Lower leg skin (tissue), 3 donors: ENCODE measurements around the gene FOXR1.

ENCODE experiments used
- CTCF ChIP-seq, 3 donors: fragments of 450-650 bp; IDR thresholded peaks; one replicate each; pipeline ENCODE4 v1.5.1; 2016; ENCODE audit warnings: antibody characterized with exemption in 3 of 3, mild to moderate bottlenecking in 3 of 3, moderate library complexity in 2 of 3
- POLR2A ChIP-seq, 2 donors: fragments of 450-650 bp; IDR thresholded peaks; one replicate each; pipeline ENCODE4 v1.6.1; 2016 to 2017; ENCODE audit warnings: antibody characterized with exemption in 2 of 2, mild to moderate bottlenecking in 1 of 2, moderate library complexity in 1 of 2

- TF ChIP-seq CTCF (IDR thresholded peaks at IDR 0.05) (no peak), POLR2A (IDR thresholded peaks at IDR 0.05) (no peak)
Observed at GRCh38 chr11:118928870-118929500, 42.6 kb upstream of the FOXR1 start.
